Activated CD8-positive, alpha-beta memory T cell treated with anti-CD3 and anti-CD28 coated beads for 24 hours (primary cell): ENCODE measurements around the gene EXOC6B.

Experiments
- DNase-seq: peaks from one replicate; pipeline ENCODE4 v3.0.0-alpha.2; 2020

The EXOC6B gene

GRCh38 chr2:72788756-72789155 is 37.1 kb downstream of the EXOC6B start:
- DNase-seq: no peak

- DNase-seq: no peak
Observed at GRCh38 chr2:72785517-72785916, 40.3 kb downstream of the EXOC6B start.

- no peak for DNase-seq
Observed at GRCh38 chr2:72782520-72782919, 43.3 kb downstream of the EXOC6B start.

GRCh38 chr2:72781480-72781879 is 44.4 kb downstream of the EXOC6B start:
- DNase-seq: no peak

GRCh38 chr2:72780477-72780876 is 45.4 kb downstream of the EXOC6B start:
- DNase-seq: no peak

GRCh38 chr2:72779495-72779894 is 46.3 kb downstream of the EXOC6B start:
- no peak for DNase-seq

GRCh38 chr2:72778410-72778809 is 47.4 kb downstream of the EXOC6B start:
- no peak for DNase-seq

- no peak for DNase-seq
Observed at GRCh38 chr2:72770879-72771461, 54.9 kb downstream of the EXOC6B start.

GRCh38 chr2:72765997-72766609 is 59.7 kb downstream of the EXOC6B start:
- DNase-seq: no peak

- DNase-seq: no peak
Observed at GRCh38 chr2:72762276-72762675, 63.6 kb downstream of the EXOC6B start.

- no peak for DNase-seq
Observed at GRCh38 chr2:72759755-72760154, 66.1 kb downstream of the EXOC6B start.

GRCh38 chr2:72757177-72757775 is 68.6 kb downstream of the EXOC6B start:
- no peak for DNase-seq

GRCh38 chr2:72755647-72756423 is 70.0 kb downstream of the EXOC6B start:
- no peak for DNase-seq

GRCh38 chr2:72754628-72755320 is 71.1 kb downstream of the EXOC6B start:
- DNase-seq: no peak

- no peak for DNase-seq
Observed at GRCh38 chr2:72750977-72751639, 74.7 kb downstream of the EXOC6B start.

- no peak for DNase-seq
Observed at GRCh38 chr2:72750466-72750865, 75.4 kb downstream of the EXOC6B start.

GRCh38 chr2:72747344-72747743 is 78.5 kb downstream of the EXOC6B start:
- no peak for DNase-seq

GRCh38 chr2:72745679-72746368 is 80.0 kb downstream of the EXOC6B start:
- no peak for DNase-seq

GRCh38 chr2:72744049-72744448 is 81.8 kb downstream of the EXOC6B start:
- no peak for DNase-seq

- no peak for DNase-seq
Observed at GRCh38 chr2:72743481-72743880, 82.4 kb downstream of the EXOC6B start.

- no peak for DNase-seq
Observed at GRCh38 chr2:72738096-72738495, 87.7 kb downstream of the EXOC6B start.

GRCh38 chr2:72734432-72734831 is 91.4 kb downstream of the EXOC6B start:
- DNase-seq: no peak
